HL-60 (cell line): ENCODE measurements around the gene CTRL.
"Not testable (repeated sequence)": the region's sequence is repeated elsewhere in the genome, so short reads cannot be mapped to it uniquely, and the experiment has no call there.

Source experiments
- DNase-seq, 2 experiments: peaks; one replicate each; pipeline ENCODE4 v3.0.0-alpha.2; 2010 to 2020; ENCODE audit warnings: low read depth in 1 of 2, low spot score in 1 of 2
- H3K27ac ChIP-seq: fragments of 250-450 bp; sonication (Bioruptor Pico); replicated peaks from 2 replicates; pipeline ENCODE4 v1.5.1; 2020; ENCODE audit warnings: mild to moderate bottlenecking, moderate library complexity
- H3K27me3 ChIP-seq: fragments of 250-450 bp; sonication (Bioruptor Pico); 2 replicates; pipeline ENCODE4 v1.5.1; 2021; ENCODE audit warnings: mild to moderate bottlenecking, moderate library complexity; ENCODE audit not compliant: insufficient read depth, poor library complexity, severe bottlenecking
- H3K4me3 ChIP-seq: replicated peaks from 2 replicates; pipeline ENCODE4 v1.5.1; 2011; ENCODE audit warnings: mild to moderate bottlenecking, control low read depth, low read length; ENCODE audit not compliant: insufficient read depth
- GABPA ChIP-seq: IDR thresholded peaks from 2 replicates; pipeline ENCODE4 v1.6.1; 2012; ENCODE audit warnings: low read depth
- POLR2AphosphoS5 ChIP-seq: IDR thresholded peaks from 2 replicates; pipeline ENCODE4 v1.6.1; 2012; ENCODE audit warnings: low read depth
- SPI1 ChIP-seq: IDR thresholded peaks from 2 replicates; pipeline ENCODE4 v1.6.1; 2012; ENCODE audit warnings: low read depth, mild to moderate bottlenecking, borderline replicate concordance
- TF ChIP-seq, protein P1 (sequence below): IDR thresholded peaks from 2 replicates; pipeline ENCODE4 v1.6.1; 2012; ENCODE audit warnings: low read depth; ENCODE audit not compliant: insufficient replicate concordance
- TF ChIP-seq, protein P2 (sequence below): IDR thresholded peaks from one replicate; pipeline ENCODE4 v1.5.1; 2011; ENCODE audit warnings: low read length, control low read depth, inconsistent platforms; ENCODE audit not compliant: insufficient read depth

Gene CTRL

DNA sequence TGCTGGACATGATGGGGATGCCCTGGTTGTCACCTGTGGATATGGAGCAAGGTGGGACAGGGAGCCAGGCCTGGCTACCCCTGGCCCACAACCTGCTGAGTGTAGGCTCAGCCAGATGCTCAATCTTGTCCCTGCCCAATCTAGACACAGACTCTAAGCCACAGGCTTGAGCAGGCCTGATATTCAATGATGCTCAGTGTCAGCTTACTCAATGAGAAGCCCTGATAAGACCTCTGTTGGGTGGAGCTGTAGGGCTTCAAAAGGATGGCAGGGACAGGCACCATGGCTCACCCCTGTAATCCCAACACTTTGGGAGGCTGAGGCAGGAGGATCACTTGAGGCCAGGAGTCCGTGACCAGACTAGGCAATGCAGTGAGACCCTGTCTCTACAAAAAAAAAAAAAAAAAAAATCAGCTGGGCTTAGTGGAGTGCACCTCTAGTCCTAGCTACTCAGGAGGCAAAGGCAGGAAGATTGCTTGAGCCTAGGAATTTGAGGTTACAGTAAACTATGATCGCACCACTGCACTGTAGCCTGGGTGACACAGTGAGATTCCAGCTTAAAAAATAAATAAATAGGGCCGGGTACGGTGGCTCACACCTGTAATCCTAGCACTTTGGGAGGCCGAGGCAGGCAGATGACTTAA lies 8.9 kb upstream of the CTRL start:
- no peak overlapping the region for H3K27ac ChIP-seq
- no peaks in the 10 kb centered on the region for H3K27me3 ChIP-seq
- DNase-seq, result no peak
- H3K4me3 ChIP-seq, result no peak overlapping the region
- TF ChIP-seq GABPA, result no peak
- no peak for TF ChIP-seq POLR2AphosphoS5
- TF ChIP-seq, protein P1, sequence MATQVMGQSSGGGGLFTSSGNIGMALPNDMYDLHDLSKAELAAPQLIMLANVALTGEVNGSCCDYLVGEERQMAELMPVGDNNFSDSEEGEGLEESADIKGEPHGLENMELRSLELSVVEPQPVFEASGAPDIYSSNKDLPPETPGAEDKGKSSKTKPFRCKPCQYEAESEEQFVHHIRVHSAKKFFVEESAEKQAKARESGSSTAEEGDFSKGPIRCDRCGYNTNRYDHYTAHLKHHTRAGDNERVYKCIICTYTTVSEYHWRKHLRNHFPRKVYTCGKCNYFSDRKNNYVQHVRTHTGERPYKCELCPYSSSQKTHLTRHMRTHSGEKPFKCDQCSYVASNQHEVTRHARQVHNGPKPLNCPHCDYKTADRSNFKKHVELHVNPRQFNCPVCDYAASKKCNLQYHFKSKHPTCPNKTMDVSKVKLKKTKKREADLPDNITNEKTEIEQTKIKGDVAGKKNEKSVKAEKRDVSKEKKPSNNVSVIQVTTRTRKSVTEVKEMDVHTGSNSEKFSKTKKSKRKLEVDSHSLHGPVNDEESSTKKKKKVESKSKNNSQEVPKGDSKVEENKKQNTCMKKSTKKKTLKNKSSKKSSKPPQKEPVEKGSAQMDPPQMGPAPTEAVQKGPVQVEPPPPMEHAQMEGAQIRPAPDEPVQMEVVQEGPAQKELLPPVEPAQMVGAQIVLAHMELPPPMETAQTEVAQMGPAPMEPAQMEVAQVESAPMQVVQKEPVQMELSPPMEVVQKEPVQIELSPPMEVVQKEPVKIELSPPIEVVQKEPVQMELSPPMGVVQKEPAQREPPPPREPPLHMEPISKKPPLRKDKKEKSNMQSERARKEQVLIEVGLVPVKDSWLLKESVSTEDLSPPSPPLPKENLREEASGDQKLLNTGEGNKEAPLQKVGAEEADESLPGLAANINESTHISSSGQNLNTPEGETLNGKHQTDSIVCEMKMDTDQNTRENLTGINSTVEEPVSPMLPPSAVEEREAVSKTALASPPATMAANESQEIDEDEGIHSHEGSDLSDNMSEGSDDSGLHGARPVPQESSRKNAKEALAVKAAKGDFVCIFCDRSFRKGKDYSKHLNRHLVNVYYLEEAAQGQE, result no peak
- TF ChIP-seq SPI1, result no peak
- TF ChIP-seq, protein P2, sequence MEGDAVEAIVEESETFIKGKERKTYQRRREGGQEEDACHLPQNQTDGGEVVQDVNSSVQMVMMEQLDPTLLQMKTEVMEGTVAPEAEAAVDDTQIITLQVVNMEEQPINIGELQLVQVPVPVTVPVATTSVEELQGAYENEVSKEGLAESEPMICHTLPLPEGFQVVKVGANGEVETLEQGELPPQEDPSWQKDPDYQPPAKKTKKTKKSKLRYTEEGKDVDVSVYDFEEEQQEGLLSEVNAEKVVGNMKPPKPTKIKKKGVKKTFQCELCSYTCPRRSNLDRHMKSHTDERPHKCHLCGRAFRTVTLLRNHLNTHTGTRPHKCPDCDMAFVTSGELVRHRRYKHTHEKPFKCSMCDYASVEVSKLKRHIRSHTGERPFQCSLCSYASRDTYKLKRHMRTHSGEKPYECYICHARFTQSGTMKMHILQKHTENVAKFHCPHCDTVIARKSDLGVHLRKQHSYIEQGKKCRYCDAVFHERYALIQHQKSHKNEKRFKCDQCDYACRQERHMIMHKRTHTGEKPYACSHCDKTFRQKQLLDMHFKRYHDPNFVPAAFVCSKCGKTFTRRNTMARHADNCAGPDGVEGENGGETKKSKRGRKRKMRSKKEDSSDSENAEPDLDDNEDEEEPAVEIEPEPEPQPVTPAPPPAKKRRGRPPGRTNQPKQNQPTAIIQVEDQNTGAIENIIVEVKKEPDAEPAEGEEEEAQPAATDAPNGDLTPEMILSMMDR, result no peak

GRCh38 chr16:67939507-67940445 lies 8.1 kb upstream of the CTRL start:
- Histone ChIP-seq H3K4me3 (no peak overlapping the region), H3K27ac (no peak overlapping the region), H3K27me3 (no peaks in the 10 kb centered on the region)
- DNase-seq, result peak; percentile 65 to 76
- TF ChIP-seq SPI1 (no peak), GABPA (no peak), POLR2AphosphoS5 (peak; percentile 54; the same call in 1 of the 2 replicates)
- TF ChIP-seq, protein P1, result no peak
- TF ChIP-seq, protein P2, result no peak

GRCh38 chr16:67937713-67938112 lies 6.1 kb upstream of the CTRL start:
- not testable (repeated sequence) for H3K27ac ChIP-seq, DNase-seq, H3K4me3 ChIP-seq, H3K27me3 ChIP-seq

DNA sequence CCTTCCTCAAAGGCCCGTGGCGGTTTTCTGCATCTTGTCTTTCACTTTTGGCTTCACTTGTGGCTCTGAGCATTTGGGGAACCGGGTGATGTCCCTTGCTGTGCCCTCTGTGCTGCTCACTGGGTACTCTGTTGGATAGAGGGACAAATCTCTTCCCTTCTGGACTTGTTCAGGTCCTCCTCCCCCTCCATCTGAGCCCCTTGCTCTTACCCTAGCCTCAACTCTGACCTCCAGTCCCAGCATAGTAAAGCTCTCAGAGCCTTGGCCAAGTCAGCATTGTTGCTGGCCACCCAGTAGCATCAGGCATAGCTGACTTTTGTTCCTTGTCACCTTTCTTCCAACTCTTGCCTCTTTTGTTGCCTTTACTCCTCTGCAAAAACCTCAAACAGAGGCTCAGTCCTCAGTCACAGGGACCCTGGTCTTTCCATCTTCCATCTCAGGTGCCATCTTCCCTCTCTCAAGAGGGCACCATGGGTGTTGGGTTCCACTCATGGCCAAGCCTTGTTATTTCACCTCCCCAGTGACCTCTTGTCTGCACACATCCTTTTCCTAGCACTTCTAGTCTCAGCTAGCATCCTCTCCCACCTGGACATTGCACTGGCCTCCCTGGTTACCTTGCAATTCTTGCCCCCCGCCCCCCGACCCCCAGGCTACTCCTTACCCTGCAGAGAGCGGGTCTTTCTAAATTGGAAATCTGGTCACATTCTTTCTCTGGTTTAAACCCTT lies 5.4 kb upstream of the CTRL start:
- Histone ChIP-seq H3K27ac (peak overlapping the region; percentile 94), H3K27me3 (no peaks in the 10 kb centered on the region), H3K4me3 (peak overlapping the region; percentile 94)
- no peak for TF ChIP-seq GABPA
- TF ChIP-seq SPI1, result peak; percentile 76; the same call in 1 of the 2 replicates
- TF ChIP-seq, protein P1, result no peak
- TF ChIP-seq, protein P2, result no peak
- no peak for TF ChIP-seq POLR2AphosphoS5
- peak; percentile 54 to 93 for DNase-seq
